ENCODE results near the gene PCDHB5. TPM values are rescaled to one million over a fixed set of nuclear protein-coding genes. Genes with fewer than 3 reads are reported as not detected.
"Not testable (repeated sequence)": the region's sequence is repeated elsewhere in the genome, so short reads cannot be mapped to it uniquely, and the experiment has no call there.

Gene PCDHB5
- 1 to 10 TPM in 2 of 4 donors, under 1 TPM in 1, not detected in 1; 0.49 to 4.9 (median 1.4) TPM for total RNA-seq

DNA sequence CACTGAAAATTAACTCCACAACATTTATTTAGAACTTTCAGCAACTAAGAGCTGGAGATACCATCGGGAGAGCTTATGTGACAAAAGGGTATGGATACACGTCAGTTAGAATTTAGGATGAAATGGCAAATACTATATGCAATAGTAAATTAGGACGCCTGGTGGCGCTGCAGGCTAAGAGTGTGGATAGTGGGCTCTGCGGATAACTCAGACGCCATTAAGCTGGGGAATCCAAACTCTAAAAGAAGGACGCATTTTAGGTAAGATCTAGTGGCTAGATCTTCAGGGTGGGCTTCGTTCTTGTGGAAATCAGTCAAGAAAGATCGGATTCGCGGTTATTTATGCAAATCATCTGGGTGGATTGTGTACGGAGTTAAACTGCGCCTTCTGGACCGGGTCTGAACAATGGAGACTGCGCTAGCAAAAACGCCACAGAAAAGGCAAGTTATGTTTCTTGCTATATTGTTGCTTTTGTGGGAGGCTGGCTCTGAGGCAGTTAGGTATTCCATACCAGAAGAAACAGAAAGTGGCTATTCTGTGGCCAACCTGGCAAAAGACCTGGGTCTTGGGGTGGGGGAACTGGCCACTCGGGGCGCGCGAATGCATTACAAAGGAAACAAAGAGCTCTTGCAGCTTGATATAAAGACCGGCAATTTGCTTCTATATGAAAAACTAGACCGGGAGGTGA, at the start of gene PCDHB5:
Gene PCDHB5, plus strand, starts transcription at position 177 of the 688 bp plus-strand sequence. Its CDS starts 229 bp downstream, at position 406.
- TF ChIP-seq POLR2A (IDR thresholded peaks at IDR 0.05) (no peak), CTCF (IDR thresholded peaks at IDR 0.05) (no peak)
- 22 to 23% methylated on average over 22 of the region's 22 CpGs for WGBS, 2 donors
- intact Hi-C loops (cut with DNase I; ENCODE audit: low total_unique reads): no loop called here
- H3K4me3 ChIP-seq (ENCODE audit: low read depth, poor library complexity, severe bottlenecking): no peak within 1 kb of the TSS
- DNase-seq (ENCODE audit: low spot score in 2 of 2): no peak

GRCh38 chr5:141094481-141095262, 40.3 kb upstream of the PCDHB5 start, which contains the start of gene PCDHB2:
PCDHB2 (plus strand) TSS chr5:141094615; CDS start chr5:141094791, 176 bp downstream.
- intact Hi-C loops (cut with DNase I; ENCODE audit: low total_unique reads): no loop called here
- H3K4me3 ChIP-seq (ENCODE audit: low read depth, poor library complexity, severe bottlenecking): no peak within 1 kb of the TSS
- DNase-seq (ENCODE audit: low spot score in 2 of 2): no peak
- WGBS, 2 donors: 13 to 20% methylated on average over 29 of the region's 29 CpGs
- no peak for TF ChIP-seq CTCF (IDR thresholded peaks at IDR 0.05)
- TF ChIP-seq POLR2A (IDR thresholded peaks at IDR 0.05): no peak

- intact Hi-C loops (cut with DNase I; ENCODE audit: low total_unique reads): no loop called here
- WGBS, 2 donors: 38 to 46% methylated on average over 12 of the region's 12 CpGs
- DNase-seq (ENCODE audit: low spot score in 2 of 2): no peak
- TF ChIP-seq POLR2A (IDR thresholded peaks at IDR 0.05): no peak
- TF ChIP-seq CTCF (IDR thresholded peaks at IDR 0.05): no peak
- H3K4me3 ChIP-seq (ENCODE audit: low read depth, poor library complexity, severe bottlenecking): no peak overlapping the region
These were observed 39.8 kb upstream of the PCDHB5 start for GRCh38 chr5:141095263-141095641.

DNA sequence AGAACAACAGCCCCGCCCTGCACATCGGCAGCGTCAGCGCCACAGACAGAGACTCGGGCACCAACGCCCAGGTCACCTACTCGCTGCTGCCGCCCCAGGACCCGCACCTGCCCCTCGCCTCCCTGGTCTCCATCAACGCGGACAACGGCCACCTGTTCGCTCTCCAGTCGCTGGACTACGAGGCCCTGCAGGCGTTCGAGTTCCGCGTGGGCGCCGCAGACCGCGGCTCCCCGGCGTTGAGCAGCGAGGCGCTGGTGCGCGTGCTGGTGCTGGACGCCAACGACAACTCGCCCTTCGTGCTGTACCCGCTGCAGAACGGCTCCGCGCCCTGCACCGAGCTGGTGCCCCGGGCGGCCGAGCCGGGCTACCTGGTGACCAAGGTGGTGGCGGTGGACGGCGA, 38.8 kb upstream of the PCDHB5 start:
- intact Hi-C loops (cut with DNase I; ENCODE audit: low total_unique reads); H3K4me3 ChIP-seq (ENCODE audit: low read depth, poor library complexity, severe bottlenecking); DNase-seq (ENCODE audit: low spot score in 2 of 2): not testable (repeated sequence)
- 34 to 35% methylated on average over 7 to 17 of the region's 46 CpGs for WGBS, 2 donors

- intact Hi-C loops (cut with DNase I; ENCODE audit: low total_unique reads); DNase-seq (ENCODE audit: low spot score in 2 of 2); H3K4me3 ChIP-seq (ENCODE audit: low read depth, poor library complexity, severe bottlenecking): not testable (repeated sequence)
- 0% methylated on average over 1 of the region's 38 CpGs; no CpG with 5 or more reads in 1 of the 2 donors for WGBS, 2 donors
These were observed 38.4 kb upstream of the PCDHB5 start for GRCh38 chr5:141096586-141096985.

DNA sequence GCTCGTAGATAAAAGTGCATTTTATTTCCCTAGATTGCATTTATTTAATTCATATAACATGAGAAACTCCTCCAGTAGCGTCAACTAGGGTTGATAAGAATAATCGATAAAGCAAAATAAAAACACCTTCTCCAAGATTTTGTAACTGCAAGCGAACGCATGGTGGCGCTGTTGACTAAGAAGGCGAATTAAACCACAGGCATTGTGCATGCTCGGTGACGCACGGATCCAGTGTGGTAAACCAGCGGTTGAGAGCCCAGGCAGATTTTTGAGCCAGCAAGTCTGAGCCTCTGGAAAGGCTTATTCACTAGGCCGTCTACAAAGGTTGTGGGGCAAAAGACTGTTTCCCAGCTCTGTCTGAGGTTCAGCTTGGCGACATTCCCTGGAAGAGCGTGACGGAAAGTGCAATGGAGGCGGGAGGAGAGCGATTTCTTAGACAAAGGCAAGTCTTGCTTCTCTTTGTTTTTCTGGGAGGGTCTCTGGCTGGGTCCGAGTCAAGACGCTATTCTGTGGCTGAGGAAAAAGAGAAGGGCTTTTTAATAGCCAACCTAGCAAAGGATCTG, 34.7 kb upstream of the PCDHB5 start, which contains the start of gene PCDHB3:
Gene PCDHB3, plus strand, starts transcription at position 231 of the 563 bp plus-strand sequence. Its CDS starts 177 bp downstream, at position 408.
- intact Hi-C loops (cut with DNase I; ENCODE audit: low total_unique reads): no loop called here
- no peak for DNase-seq (ENCODE audit: low spot score in 2 of 2)
- TF ChIP-seq POLR2A (IDR thresholded peaks at IDR 0.05) (no peak), CTCF (IDR thresholded peaks at IDR 0.05) (no peak)
- 19 to 24% methylated on average over 19 of the region's 19 CpGs for WGBS, 2 donors
- H3K4me3 ChIP-seq (ENCODE audit: low read depth, poor library complexity, severe bottlenecking): no peak within 1 kb of the TSS

Measured in lower leg skin (tissue), 4 donors.